HG02759 (cell line): Measurements from ENCODE around the gene SKAP1.

Experiments used
- ATAC-seq: cut with Tn5 transposase; IDR thresholded peaks from one replicate; pipeline ENCODE4 v1.9.1; 2021; ENCODE audit warnings: mild to moderate bottlenecking, moderate library complexity; ENCODE audit not compliant: unreplicated experiment

SKAP1 gene

DNA sequence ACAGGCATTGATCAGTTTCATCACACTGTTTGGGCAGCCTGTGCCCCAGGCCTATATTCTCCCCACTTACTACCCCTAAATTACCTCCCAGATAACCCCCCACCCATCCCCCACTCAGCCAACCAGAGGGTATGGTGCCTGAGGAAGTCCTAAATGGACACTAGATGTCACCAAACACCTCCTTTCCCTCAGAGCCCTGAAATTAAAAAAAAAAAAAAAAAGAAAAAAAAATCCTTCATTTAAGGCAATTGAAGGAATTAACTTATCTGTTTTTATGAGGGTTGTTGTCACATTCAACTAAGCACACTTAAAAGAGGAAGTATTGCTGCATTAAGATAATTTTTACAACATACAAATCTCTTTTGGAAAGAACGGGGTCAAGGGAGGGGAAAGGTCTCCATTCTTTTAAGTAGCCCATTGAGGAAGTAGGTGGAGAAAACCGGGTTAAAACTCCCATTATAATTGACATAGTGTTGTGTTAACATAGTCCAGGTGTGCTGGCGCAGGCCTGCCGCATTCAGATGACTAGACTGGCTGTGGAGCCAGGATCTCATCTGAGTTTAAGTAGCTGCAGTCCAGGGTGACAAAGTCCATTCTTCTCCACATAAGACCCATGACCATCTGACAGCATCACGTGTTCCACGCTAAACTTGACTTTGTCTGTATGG is 276.2 kb downstream of the SKAP1 start:
- ATAC-seq, result no peak

DNA sequence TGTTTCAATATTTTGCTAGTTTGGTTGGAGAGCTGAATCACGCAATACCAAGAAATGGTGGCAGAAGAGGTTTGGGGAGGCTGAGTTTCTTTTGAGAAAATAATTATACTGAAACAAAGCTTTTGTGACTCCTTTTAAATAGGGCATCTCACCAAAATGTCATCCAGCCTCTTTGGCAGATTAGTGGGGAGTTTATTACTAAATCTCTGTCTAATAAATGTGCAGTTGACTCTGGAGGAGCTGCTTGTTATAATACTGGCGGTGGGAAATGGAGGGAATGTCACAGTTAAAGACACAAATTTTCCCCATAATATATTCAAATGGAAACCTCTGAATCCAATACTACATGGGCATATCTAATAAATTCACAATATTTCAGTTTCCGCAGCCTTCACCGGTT is 277.7 kb downstream of the SKAP1 start:
- no peak for ATAC-seq

DNA sequence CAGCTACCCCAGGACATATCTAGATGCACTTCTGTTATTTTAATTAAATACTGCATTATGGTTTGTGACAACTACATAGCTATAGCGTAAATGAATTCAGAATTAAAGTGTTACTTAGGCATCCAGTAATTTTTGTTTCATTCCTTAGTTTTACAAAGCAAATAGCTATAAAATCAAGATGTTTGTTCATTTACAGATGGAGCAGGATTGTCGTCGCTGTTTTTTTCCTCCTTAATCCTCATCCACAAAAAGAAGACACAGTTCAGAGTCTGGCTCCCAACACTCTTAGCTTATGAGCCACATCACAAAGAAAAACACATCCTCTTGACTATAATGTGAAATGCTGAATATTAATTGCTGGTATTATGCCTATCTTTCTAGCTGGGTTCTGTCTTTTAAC is 278.8 kb downstream of the SKAP1 start:
- ATAC-seq, result no peak

DNA sequence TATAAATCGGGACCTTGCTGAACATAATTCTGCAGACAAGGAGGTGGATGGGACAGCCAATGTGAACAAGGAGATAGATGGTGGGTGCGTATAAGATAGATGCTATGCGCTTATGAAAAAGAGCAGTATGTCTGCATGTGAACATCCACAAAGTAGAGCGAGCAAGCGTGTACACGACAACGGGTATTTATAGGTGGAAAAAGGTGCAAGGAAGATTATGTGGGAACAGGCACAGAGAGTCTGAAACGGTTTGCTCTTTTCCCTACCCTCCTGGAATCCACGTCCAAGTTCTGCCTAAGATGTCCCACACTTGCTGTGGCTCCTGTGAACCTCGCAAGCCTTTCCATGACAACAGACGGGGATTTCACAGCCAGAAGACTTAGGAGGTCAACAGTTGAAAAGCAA is 279.4 kb downstream of the SKAP1 start:
- ATAC-seq, result no peak

DNA sequence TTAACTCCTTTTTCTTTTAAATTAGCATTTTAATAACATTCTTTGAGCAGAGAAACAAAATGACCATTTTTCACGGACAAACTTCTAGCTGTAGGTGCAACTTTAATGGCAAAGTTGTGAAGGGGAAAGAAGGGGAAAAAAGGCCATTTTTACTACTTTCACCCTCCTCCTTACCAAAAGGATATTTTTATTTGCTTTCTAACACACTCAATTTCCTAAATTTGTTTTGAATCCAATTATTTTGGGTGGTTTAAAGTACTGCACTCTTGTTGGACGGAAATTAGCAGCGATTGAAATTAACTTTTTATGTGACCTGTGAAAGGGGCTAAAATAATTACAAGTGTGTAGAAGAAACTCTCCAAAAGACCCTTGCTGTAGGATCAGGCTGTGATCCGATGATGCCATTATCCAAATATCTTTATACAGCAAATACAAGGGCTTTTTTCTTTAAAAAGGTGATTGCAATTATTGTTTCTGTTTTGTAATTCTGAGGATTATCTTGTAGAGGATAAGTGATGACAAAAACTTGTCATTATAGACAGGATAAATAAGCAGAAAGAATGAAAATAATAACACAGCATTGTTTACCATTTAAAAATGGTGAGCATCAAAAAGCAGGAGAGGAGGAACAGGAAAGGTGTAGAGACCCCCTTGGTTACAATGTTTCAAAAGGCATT is 280.1 kb downstream of the SKAP1 start:
- no peak for ATAC-seq

DNA sequence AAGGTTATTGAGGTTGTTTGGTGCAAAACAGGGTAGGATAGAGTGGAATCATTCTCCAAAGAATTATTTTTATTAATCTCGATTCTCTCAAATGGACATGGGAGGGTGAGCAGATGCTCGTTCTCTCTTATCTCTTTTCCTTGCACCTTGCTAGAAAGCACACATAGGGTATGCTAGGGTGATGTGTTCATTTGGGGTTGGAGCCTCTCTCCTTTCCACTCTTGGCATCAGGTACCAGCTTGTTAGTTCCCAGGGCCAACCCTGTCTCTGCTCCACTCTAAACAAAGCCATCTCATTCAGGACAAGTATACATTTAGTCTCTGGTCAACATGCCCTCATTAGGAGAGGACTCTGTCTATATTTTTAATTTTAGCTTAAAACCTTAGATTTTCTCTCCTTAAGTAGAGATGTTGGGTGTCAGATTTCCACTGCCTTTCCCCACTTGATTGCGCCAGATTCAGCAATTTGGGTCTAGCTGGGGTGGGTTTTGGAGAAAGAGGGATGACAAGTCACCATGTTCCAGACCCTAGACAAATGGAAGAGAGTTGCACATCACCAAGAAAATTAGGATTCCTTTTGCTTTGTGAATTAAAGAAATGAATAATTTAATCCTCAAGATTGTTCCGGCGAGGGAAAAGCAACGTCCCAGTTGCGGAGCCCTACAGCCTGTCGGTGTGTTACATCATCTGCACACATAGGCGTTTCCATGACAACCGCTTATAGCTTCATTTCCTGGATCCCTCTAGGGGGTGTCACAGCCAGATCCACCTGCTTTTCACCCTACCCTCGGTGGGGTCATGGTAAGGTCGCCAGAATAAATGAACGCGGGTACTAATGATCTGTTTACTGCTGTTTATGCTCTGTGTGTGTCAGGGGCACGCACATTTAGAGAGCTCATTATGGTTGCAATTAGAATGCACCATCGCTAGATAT is 280.9 kb downstream of the SKAP1 start:
- ATAC-seq, result no peak

DNA sequence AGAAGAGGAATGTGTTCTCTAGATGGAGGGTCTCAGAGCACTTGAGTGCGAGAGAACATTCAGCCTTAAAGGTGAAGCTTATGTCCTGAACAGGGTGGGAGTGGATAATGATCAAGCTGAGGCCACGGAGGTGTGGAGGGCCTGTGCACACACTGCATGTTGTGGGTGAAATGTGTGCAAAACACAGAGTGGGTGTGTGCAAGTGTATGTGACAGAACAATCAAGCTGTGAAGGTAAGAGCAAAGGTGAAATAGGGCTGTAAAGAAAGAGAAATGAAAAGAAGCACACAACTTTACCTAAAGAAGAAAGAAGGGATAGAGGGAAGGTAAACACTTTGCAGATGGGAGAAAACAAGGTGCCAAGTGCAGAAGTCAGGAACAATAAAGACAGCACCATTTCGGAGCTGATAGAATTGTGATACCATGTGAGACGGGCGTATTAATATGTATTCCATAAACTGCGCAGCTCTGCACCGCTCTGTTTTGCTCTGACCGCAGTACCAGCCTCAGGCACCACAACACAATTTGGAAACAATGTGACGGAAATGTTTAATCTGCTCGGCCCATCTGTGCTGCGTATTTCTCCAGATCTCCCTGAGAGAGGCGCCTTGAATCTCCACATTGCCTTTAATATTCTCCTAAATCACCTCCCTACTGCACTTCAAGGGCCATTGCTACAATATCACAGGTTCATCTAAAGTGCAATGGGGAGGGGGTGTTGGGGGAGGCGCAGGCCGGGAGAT is 281.8 kb downstream of the SKAP1 start:
- ATAC-seq, result no peak

DNA sequence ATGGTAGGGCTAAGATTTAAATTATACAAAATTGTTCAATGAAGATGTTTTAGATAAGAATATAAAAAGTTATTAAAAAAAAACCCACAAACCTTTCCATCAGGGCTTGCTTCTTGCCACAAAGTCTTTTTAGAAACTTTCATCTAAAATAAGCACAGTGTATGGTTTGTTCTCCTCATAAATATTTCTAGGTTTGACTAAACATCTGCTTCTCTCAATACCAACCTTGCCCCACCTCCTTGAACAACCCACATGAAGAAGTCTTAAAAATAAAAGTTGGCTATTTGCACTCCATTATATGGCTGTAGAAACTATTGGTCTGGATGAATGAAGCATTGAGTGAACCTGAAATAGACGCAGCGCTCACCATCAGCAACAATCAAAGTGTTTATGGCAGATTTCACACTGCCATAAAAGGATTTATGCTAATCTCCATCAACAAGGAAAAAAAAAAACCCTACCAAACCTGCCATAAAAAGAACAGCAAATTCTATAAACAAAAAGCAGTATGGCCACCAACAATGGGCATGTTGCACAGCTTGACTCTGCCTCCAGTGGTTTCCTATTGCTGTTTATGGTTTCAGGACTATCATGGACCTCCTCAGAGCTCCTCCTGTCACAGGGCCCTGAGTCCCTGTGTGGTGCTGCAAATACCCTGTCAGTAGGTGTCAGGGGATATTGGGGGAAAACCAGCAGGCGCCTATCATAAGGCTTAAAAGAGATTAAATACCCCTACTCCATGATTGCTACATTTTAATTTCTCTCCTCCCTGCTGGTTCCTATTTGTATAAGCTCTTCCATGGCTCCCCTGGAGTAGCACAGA is 284.8 kb downstream of the SKAP1 start:
- ATAC-seq, result no peak

DNA sequence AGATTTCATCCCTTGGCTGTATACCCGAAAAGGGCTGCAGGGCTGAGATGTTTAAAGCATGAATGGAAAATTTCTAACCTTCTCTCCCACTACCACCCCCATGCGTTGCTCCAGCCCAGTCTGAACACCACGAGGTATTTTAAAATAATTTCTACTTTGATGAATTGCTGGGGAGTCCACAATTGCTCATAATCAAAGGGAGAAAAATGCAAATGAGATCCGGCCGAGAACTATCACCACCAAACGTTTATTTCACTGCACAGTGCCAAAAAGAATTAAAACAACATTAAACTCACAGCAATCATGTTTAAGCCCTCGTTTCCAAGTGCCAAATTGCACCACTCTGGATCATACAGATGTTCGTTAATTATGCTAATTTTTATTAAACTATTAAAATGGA is 285.8 kb downstream of the SKAP1 start:
- no peak for ATAC-seq

DNA sequence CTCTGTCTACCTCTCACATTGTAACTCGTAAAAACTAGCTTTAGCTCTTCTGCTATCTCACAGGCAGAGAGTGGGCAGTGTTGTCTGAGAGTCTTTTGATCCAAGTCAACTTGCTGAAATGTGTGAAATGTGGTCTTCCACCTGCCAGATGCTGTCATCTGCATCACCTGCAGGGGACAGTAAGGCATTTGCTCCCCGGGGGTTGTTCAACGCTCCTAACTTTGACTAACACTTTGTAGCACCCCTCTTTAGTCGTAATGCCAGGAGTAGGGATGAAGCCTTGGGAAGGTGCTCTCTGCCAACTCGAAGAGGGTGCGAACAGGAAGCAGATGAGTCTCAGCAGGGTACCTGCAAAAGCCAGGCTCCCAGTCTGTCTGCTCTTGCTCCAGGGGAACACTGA is 286.4 kb downstream of the SKAP1 start:
- no peak for ATAC-seq

DNA sequence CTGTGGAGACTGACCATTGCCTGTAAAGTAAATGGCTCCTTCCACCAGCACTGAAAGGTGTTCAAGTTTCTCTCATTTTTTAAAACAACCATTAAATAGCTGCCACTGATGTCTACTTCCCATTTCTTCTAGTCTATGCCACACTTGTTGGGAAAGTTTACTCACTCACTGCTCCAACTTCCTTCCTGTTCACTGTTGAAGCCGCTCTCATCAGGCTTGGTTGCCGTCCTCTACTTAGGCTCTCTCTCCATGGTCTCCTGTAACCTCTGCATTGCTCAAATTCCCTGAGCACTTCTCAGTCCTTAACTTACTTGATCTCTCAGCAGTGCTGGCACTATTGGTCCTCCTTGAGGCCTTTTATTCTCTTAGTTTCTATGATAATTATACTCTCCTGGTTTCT is 290.1 kb downstream of the SKAP1 start:
- ATAC-seq, result no peak

DNA sequence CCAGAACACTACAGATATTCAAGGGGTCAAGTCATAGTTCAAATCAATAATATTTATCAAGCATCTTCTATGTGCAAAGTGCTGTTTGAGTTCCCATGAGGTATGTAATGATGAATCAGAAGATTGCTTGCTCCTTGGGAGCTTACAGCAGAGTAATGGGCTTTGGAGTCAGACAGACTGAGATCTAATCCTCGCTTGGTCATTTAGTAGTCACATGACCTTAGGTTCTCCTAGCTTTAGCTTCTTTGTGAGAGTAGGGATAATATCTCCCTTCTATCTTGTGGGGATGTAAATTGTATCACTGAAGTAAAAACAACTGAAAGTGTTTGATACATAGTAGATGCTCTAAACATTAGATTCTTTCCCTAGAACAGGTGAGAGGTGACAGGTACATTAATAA is 292.4 kb downstream of the SKAP1 start:
- no peak for ATAC-seq

DNA sequence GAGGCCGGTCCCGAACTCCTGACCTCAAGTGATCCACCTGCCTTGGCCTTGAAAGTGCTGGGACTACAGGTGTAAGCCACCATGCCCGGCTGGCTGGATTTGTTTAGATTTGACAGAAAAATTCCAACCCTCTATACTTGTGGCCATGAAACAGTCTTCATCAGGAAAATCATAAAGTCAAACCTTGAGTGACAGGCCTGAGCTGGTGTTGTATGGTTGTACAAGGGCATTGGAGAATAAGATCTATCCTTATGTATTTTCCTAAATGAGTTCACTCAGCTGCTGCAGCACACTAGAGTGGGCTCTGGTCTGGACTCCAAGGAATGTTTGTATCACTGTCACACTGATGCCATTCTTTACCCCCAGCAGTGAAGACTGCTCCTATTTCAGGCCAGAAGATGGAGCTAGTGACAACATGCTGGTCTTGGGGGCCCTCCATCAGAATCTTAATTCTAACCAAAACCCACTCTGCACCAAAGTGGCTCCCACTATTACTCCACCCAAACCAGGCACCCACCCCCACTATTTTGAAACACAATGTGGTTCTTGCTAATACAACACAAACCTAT is 295.0 kb downstream of the SKAP1 start:
- ATAC-seq, result no peak

DNA sequence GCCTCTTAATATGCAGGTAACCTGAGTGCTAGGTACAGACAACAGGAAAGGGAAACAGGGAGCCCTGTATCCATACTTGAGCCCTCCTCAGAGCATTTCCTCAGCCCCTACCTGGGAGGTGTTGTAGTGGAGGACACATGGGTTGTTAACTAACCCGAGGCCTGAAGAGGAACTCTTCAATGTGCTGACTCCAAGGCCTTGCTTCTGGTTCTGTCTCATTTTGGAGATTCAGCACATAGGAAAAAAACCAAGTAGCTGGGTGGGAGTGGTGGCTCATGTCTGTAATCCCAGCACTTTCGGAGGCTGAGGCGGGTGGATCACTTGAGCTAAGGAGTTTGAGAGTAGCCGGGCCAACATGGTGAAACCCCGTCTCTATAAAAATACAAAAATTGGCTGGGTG is 297.6 kb downstream of the SKAP1 start:
- ATAC-seq, result no peak

DNA sequence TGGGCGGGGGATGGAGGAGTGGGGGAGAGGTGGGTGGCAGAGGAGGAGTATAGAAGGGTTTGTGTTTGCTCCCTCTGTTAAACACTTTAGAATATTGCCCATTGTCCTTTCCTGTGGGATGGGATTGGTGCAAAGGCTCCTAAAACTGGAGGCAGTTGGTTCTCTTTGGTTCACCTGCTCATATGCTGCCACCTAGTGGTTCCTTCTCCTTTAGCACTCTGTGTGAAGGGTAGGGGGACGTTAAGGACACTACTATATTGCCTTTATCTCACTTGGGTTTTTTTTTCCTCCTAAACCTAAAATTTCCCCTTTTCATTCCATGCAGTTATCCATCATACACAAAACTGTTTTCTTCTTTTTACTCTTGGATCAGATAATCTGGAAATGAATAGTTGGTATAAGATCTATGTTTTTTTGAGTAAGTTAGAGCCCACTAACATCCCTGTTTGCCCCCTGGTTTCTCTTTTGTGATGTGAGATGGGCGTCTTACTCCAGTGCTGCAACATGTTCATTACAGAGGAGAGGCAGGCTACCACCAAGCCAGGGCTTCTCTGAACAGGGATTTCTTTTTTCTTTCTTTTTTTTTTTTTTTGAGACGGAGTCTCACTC is 298.7 kb downstream of the SKAP1 start:
- ATAC-seq, result no peak

DNA sequence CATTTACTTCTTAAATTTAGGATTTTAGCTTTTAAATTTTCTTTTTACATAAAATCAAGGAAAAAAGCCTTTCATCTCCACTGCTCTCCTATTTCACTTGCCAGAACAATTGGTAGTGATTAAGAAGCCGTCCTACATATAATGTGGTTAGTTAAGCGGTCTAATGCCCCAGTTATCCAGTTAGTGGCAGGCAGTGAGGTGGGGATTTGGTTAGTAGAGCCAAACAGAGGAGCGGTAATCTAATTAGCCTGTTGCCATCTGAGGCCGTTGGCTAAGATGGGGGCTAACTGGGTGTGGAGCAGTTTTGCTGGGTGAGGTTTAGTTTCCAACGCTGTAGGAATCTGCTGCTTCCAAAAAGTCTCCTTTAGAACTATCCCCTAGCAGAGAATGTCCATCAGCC is 300.0 kb downstream of the SKAP1 start:
- ATAC-seq, result no peak

DNA sequence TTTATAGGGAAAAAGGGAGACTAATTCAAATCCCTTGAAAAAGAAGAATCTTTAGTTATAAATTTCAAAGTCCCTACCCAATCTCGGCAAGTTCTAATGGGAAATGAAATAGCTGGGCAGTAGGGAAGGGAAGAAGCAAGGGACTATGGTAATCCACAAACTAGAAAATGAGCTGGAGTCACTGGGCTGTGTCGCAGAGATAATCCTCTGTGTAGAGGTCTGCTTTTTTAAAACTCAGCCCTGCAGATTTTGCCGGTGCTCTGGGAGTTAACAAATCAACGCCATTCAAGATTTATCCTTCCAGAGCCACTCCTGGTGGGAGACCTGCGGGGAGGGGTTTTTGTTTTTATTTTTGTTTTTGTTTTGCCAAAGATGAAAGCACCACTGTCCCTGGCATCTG is 301.6 kb downstream of the SKAP1 start:
- no peak for ATAC-seq

DNA sequence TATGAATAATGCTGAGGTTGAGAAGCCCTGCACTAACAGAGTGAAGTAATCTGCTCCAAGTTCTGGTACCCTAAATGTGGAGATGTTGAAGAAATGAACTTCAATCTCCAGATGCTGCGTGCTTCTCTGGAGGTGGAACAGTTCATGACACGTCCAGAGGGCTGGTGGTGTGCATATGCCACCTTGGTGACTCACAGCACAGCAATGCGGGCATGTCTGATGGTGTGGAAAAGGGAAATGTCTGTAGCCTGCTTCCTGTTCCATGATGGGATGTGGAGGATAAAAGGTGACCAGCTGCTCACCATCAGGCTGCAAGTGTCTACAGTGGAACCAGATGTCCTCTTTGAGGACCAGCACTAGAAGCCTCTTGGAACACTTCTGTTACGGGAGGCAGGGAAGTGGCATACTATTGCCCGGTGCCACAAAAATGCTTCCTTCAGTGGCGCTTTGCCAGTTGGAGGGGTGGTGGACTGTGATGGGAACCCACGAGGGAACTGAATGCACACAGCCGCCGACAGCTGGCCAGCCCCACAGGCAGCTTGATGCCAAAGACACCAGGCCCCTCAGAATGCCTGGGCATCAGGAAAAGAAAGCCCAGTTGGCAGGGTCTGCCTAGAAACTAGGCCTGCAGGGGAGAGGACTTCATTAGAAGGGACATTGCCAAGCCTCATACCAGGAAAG is 302.5 kb downstream of the SKAP1 start:
- ATAC-seq, result no peak

DNA sequence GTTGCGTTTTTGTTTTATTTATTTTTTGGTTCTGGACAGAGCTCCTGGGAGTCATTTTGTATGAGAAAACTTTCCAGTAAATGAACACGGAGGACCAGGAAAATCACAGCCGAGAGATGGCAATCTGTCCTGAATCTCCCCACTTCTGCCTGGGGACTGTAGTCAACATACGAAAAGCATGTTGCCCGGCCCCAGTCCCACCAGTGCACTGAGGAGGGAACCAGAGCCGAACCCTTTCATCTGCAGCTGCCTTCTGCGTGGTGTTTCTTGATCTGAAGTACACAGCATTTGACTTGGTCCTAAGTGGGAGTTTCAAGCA is 303.5 kb downstream of the SKAP1 start:
- no peak for ATAC-seq
